Esophagus mucosa (tissue), 1 donor: Measurements from ENCODE around the gene SBK1. TPM values are rescaled to one million over a fixed set of nuclear protein-coding genes. Genes with fewer than 3 reads are reported as not detected.

Experiments used
- ATAC-seq: fragments of 200-7000 bp; cut with Tn5 transposase; one replicate; pipeline ENCODE4 v1.9.1; 2020
- total RNA-seq: library from RNA; stranded (reverse); gene quantifications from one replicate; pipeline ENCODE4 v1.2.4, GENCODE V29; 2023
- donor health status: DM: yes; HTN: yes; CAD: no.

The SBK1 gene
- total RNA-seq, 1 donor from 2014 or later = 0.52 TPM

DNA sequence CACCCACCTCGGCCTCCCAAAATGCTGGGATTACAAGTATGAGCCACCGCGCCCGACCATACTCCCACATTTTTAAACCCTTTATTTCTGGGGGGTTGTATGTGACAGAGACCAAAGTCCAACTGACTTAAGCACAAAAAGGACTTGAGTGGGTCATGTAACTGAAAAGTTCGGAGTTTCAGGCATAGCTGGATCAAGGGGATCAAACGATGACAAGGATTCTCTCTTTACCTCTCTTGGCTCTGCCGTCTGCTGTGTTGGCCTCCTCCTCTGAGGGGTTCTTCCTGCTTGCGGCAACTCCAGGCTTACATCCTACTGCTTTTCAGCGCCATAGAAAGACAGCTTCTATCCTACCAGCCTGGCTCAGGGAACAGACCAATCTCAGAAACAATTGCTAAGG, 9.2 kb upstream of the SBK1 start:
- ATAC-seq = no peak

DNA sequence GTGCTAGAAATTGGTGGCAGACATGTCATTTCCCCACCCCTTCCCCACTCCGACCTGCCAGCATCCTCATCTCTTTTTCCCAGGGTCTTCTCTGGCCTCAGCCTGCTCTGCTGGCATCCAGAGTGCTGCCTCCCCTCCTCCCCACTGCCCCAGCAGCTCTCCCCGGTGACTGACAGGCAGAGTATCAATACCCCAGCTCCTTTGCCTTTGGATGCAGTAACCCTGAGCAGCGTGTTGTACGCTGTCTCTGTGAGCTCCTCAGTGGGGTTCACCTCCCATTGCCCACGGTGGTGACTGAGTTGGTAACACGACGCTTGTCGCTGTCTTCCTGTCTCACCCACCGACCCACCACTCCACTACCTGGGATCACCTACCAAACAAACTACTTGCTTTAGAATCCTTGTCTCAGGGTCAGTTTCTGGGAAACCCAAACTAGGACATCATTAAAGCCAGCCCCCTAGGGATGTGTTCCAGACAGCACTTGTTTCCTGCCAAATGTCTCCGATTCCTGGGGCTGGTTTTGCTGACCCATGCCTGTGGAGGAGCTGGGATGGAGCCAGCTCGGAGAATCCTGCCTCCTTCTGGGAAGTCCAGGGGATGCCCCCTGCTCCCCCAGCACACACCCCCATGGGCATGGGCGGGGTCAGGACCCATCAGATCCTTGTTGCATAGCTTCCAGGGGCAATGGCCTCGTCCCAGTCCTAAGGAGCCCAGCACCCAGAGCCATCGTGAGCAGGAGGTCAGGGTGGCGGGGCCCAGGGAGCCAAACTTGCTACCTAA, 8.3 kb upstream of the SBK1 start:
- no peak for ATAC-seq

DNA sequence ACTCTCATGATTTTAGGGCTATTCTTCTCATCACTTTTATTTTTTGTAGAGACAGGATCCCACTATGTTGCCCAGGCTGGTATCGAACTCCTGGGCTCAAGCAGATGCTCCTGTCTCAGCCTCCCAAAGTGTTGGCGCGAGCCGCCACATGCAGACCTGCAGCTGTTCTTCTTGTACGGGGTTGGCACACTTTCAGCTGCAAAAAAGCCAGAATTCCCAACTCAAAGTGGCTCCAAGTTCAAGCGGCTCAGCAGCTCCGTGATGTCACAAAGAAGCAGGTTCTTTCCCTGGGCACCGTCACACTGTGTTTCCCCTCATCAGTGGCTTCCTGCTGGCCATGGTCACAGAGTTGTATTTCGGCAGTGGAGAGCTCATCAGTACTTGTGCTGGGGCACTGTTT, 6.7 kb upstream of the SBK1 start:
- ATAC-seq = no peak

DNA sequence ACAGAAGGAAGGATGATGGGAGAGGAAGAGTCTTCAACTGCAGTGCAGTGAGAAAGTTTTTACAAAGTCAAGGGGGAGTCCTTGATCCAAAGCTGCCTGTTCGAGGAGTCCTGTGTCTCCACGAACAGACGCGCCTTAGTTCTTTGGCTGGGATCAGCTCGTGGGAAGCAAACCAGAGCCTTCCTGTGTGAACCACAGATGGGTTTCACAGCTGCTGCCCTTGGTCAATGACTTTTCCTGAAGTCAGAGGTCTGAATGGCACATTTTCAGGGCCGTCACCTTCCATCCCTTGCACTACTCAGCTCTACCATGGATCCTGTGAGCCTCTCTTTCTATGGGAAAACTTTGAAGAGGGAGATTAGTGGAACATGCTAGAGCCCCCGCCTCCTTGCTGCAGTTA, 4.2 kb upstream of the SBK1 start:
- ATAC-seq = no peak

DNA sequence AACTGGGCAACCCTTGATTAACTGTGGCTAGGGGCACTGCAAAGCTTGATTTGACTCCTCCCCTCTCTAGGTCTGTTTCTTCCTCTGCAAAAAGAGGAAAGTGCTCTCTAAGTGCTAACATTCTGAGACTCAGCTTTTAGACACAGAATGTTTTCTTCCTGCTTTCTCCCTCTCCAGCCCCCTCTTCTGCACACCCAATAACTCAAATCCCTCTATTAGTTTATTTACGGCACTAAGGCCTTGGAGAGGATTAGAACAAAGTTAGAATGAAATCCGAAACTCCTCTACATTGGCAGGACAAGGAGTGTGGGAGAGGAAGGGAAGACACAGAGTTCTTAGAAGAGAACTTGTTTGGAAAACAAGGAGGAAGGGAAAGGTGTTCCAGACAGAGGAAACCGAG, 3.3 kb upstream of the SBK1 start:
- ATAC-seq = no peak

DNA sequence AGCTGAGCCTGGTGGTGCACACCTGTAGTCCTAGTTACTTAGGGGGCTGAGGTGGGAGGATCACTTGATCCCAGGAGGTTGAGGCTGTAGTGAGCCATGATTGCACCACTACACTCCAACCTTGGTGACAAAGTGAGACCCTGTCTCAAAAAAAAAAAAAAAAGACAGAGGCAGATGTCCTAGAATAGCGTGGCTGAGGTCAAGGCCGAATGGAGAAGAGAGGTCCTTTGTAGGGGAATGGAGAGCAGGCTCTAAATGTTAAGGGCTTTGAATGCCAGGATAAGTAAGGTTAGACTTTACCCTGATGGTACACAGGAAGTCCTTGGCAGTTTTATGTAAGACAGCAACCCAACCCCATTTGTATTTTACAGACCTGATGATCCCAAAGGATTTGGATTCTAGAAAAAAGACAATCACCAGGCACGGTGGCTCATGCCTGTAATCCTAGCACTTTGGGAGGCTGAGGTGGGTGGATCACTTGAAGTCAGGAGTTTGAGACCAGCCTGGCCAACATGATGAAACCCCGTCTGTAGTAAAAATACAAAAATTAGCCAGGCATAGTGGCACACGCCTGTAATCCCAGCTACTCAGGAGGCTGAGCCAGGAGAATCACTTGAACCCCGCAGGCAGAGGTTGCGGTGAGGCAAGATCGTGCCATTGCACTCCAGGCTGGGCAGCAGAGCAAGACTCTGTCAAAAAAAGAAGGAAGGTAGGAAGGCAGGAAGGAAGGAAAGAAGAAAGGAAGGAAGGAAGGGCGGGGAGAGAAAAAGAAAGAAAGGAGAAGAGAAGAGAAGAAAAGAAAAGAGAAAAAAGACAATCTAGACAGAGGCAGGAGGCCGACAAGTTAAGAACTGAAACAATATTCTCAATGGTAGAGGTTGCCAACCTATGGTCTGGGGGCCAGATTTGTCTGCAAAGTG, 2.1 kb upstream of the SBK1 start:
- no peak for ATAC-seq

DNA sequence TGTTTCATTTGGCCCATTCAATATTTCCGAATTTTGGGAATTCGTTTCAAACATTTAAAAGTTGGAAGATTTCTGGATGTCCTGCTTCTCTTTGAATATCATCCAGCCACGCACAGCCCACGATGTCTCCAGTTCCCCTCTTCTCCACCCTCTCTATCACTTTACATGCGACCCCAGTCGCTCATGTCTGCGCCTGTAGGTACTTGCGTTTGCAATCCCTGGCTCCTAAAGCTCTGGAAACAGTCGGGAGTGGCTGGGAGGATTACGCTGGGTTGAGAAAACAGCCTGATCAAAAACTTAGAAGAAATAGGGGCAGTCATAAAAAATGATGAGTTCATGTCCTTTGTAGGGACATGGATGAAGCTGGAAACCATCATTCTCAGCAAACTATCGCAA, 1.5 kb upstream of the SBK1 start:
- no peak for ATAC-seq

DNA sequence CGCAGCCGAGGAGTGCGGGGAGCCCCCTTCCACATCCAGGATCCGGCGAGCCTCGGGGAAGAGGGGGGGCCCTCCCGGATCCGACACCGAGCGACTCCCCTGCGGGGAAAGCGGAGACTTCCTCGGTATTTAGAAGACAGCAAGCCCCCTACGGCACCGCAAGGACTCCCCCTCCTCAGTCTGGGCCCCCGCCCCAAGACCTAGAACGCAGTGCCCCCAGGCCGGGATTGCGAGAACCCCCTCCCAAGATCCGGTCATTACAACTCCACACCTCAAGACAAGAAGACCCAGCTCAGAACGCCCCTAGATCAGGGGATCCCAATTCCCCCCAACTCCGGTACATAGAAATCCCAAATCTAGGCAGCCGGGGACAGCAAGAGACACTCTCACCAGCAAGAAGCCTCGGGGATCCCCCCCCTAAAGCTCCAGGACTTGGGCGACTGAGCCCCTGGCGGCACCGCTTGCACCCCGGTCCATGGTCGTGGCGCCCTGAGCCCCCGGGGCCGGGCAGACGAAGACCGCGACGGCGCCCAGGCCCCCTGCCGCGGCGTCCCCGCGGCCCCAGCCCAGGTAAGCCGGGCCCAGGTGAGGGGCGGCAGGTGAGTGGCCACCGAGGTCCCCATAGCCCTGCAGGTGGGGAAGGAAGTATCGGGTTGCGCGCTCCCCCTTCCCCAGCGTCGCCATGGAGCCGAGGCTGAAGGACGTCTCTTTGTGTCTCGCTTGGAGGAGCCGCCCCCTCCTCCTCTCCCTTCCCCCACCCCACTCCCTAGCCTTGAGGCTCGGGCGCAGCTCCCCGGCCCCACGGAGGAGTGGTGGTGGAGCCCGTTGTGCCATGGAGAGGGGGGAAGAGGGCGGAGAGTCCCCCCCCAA, 641 bp downstream of the SBK1 start:
- no peak for ATAC-seq

DNA sequence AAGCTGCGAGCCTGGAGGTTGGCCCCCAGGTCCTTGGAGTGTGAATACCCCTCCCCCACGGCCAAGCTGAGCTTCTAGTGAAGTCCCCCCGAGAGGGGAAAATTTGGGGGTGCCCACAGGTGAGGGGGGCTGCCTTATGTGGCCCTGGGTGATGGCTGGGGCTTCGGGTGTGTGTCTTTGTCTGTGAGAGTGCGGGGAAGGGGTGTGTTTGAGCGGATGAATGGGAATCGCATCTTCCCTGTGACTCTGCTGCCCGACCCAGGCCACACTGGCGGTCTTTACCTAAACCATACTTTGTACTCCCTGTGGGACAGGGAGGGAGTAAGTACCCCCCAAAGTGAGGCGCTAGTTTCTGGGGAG, 1.3 kb downstream of the SBK1 start:
- no peak for ATAC-seq

DNA sequence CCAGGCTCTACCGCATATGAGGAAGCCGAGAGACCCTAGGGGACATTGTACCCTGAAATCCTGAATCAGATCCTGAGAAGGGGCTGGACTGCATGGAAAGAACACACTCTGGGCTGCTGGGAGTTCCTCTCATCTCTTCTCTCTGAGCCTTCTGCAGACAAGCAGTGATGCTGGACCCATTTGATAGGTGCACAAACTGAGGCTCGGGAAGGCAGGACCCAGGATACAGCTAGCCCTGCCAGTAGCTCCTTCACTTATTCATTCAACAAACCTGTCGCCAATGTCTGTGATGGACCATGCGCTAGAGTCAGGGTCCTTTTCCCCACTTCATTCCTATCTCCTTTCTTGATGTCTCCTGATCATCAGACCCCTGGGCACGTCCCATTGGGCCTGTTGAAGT, 1.9 kb downstream of the SBK1 start:
- ATAC-seq = no peak

DNA sequence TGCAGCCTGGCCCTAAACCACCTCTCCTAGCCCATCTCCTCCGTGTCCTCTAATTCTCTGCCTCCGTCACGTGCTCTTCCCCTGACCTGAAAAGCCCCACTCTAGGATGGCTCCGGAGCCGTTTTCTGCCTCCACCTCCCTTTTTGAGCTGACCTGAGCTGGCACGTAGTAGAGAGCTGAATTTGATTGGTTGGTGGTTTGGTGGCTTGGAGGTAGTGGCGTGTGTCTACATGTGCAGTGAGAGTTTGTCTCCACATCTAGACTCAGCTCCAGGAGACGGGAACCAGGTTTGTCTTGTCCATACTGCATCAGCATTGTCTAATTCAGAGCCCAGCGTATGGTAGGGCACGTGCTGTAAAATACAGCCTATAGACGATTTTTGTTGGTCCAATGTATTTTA, 3.0 kb downstream of the SBK1 start:
- ATAC-seq = no peak

DNA sequence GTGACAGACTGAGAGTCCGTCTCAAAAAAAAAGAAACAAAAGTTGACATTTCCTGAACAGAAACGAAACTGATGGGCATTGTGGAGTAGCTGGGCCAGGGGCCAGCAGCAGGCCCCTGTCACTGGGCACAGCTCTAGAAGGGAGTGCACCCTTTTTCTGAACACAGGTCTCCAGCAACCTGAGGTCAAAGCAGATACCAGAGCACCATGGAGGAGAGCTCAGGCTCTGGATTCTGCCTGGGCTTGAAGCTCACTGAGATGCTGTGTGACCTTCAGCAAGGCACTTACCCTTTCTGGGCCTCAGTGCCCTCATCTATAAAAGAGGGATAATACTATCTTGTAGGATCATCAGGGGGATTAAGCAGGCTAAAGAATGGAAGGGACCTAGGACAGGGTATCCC, 5.0 kb downstream of the SBK1 start:
- no peak for ATAC-seq

DNA sequence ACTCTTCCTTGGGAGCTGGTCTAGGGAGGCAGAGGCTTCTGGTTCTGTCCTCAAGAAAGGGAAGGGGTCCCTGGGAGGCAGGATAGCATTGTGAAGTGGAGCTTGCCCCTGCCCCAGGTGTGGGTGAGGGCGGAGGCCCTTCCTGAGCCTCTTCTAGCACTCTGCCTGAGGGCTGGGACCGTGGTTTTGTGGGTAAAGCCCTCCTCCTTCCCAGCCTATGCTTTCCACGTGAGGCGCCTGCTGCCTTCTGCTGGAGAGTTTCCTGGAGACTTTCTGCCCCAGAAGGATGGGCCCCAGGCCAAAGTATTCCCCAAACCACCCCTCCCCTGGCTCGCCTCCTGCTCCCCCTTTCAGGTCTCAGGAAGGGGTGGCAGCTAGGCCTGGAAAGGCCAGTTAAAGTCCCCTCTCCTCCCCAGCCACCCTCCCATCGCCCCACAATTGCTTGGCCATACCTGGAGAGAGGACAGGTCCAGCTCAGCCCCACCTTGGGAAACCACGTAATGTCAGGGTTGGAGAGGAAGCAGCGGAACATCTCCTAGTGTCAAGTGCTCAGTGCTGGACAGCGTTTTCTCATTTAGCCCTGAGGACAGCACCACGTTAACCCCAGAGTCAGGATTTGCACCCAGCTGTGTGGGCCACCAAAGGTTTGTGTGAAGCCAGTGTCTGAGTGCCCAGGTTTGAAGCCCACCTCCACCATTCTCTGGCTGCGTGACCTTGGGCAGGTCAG, 5.6 kb downstream of the SBK1 start:
- ATAC-seq = no peak

DNA sequence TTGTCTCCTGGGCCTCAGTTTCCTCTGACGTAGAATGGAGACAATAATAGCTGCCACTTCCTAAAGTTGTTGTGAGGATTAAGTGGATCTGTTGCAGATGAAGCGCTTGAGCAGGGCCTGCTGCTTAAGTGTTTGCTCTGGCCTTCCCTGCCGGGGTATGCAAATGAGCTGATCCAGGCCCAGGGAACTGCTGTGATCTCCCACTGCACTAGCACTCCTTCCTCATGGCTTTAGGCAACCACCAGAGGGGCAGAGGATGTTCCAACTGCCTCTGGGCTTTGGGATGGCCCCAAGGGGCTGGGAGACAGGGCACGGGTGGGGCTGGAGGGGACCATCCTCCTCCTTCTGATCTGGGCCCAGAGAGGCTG, 6.2 kb downstream of the SBK1 start:
- ATAC-seq = no peak

DNA sequence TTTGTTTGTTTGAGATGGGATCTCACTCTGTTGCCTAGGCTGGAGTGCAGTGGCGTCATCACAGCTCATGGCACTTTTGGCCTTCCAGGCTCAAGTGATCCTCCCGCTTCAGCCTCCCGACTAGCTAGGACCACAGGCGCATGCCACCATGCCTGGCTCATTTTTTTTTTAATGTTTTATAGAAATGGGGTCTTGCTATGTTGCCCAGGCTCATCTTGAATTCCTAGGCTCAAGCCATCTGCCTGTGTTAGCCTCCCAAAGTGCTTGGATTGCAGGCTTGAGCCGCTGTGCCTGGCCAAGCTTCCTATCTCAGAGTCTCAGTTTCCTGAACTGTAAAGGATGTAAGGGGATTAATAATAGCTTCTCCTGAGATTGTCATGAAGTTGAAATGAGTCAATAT, 8.0 kb downstream of the SBK1 start:
- no peak for ATAC-seq

DNA sequence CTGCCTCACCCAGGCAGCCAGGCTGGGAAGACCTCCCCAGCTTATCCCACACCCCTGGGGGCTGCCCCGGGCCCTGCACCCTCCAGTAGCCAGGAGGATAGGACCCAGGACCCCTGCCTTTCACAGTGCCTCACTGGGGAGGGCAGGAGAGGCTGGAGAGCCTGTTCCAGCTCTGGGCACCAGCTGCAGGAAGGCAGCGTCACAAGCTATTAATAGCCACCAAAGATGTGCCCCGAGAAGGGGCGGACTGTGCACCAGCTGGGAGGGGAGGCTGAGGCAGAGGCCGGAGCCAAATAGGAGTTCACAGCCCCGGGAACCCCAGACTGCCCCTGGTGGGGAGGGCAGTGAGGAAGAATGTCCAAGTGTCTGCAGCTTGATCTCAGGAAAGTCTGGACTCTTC, 8.8 kb downstream of the SBK1 start:
- no peak for ATAC-seq

DNA sequence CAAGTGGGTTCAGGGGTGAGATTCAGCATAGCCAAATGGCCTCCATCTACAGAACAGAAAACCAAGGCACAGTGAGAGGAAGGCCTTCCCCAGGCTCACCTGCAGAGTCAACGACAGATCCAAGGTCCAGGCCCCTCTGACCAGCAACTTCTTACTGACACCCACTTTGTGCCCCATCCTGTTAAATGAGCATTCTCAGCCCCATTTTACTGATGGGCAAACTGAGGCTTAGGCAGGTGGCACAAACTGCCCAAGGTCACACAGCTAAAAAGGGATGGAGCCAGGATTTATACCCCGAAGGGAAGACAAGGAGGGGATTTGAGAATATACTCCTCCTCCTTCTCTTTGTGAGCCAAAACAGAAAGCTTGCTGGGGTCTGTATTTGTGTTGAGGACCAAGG, 9.3 kb downstream of the SBK1 start:
- ATAC-seq = no peak

DNA sequence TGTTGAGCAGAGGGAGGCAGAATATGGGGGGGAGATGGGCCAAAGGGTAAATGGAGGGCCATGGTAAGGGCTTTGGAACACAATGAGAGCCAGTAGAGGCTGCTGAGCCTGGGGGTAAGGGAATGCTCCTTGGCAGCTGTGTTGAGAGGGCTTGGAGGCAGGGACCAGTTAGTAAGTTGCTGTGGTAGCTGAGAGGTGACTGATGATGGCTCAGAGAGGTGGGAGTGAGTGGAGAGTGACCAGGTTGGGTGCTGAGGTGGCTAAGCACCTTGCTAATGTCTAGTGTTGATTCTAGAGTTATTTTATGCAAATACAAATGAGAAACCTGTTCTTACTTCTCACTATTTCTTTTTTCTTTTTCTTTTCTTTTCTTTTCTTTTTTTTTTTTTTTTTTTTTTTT, 10.8 kb downstream of the SBK1 start:
- ATAC-seq = no peak

DNA sequence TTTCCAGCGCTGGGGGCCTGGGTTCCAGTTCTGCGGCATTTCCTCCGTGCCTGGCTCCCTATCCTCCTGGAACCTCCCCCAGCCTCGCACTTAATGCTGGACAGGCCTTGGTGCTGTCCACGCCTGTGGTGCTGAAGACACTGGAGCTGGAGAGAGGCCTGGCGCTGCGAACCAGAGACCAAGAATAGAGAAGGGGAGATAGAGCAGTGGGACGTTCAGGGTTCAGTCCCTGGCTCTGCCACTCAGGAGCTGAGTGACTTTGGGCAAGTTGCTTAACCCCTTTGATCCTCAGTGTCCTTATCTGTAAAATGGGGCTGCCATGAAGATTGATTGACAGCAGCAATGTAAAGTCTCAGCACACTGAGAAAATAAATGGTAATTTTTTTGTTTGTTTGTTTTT, 11.9 kb downstream of the SBK1 start:
- no peak for ATAC-seq

DNA sequence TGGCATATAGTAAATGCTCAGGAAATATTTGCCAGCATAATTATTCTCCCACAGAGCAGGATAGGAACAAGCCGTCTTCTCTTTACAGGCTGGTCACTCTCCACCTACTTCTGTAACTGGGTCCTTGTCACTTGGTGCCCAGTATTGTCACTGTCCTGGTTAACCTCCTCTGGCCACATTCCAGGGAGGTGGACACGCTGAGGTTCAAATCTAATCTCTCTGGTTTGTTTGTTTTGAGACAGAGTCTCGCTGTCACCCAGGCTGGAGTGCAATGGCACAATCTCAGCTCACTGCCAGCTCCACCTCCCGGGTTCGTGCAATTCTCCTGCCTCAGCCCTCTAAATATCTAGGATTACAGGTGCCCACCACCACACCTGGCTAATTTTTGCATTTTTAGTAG, 15.6 kb downstream of the SBK1 start:
- ATAC-seq = no peak

DNA sequence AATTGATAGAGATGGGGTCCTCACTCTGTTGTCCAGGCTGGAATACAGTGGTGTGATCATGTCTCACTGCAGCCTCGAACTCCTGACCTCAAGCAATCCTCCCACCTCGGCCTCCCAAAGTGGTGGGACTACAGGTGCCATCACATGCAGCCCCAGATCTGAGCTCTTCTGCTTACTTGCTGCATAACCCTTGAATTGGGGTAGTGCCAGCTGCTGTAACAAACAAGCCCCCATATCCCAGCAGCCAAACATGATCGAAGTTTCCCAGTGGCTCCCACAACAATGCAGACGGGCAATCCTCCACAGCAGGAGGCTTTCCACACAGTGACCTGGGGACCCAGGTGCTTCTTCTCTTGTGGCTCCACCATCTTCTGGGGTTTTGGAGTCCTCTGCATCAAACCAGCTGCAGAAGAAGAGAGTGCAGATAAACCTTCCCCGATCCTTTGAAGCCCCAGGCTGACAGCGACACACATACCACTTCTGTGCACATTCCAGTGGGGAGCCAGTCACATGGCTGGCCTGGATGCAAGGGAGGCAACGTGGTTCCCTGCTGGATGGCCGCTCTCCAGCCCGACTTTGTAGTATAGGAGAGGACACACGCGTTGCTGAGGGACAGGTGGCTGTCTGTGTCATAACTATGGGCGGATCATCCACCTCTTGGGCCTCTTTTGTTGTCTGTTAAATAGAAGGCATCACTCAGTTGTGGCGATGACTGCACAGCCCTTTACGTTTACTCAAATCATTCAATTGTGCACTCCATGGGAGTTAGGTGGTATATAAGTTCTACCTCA, 16.7 kb downstream of the SBK1 start:
- no peak for ATAC-seq

DNA sequence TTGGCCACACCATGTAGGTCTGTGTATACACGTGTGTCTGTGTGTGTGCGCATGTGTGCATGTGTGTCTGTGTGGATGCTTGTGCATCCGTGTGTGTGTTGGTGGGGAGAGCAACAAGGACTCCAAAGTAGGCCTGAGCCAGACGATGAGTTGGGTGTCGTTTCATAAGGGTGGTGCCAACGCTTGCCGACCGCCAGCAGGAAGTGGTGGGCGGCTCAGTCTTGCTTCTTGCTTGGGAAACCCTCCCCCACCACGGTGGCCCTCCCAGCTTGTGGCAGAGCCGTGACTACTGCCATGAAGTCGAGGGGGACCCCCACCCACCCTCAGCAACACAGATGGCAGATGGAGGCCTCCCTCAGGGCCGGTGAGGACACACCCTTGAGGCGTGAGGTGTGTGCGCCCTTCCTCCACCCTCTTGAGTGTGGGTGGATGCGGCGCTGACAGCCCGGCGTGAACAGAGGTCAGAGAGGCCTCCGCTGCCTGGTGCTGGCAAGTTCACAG, 17.5 kb downstream of the SBK1 start:
- ATAC-seq = no peak
